MM.1S (cell line): ENCODE data around the gene ZNF263.
A peak's percentile ranks its signal among the peaks of the same experiment; 100 is the strongest.

Source experiments
- DNase-seq: peaks from one replicate; pipeline ENCODE4 v3.0.0-alpha.2; 2015
- H2AFZ ChIP-seq: fragments of 300-600 bp; sonication (generic); 2 replicates; pipeline ENCODE4 v1.6.0; 2016; ENCODE audit warnings: antibody characterized with exemption, low read length
- H3F3A ChIP-seq: fragments of 300-600 bp; sonication (generic); 2 replicates; pipeline ENCODE4 v1.6.1; 2016; ENCODE audit warnings: mild to moderate bottlenecking, antibody characterized with exemption, low read length, moderate library complexity, mixed read lengths; ENCODE audit not compliant: insufficient read depth
- H3K27ac ChIP-seq: fragments of 300-600 bp; sonication (generic); 2 replicates; pipeline ENCODE4 v1.5.1; 2016; ENCODE audit warnings: mild to moderate bottlenecking, low read length
- H3K27me3 ChIP-seq: fragments of 300-600 bp; sonication (generic); replicated peaks from 2 replicates; pipeline ENCODE4 v1.6.0; 2016; ENCODE audit warnings: low read length; ENCODE audit not compliant: insufficient read depth
- H3K36me3 ChIP-seq: fragments of 300-600 bp; sonication (generic); replicated peaks from 2 replicates; pipeline ENCODE4 v1.6.1; 2016; ENCODE audit warnings: mild to moderate bottlenecking, low read length, mixed read lengths; ENCODE audit not compliant: insufficient read depth
- H3K4me1 ChIP-seq: fragments of 300-600 bp; sonication (generic); 2 replicates; pipeline ENCODE4 v1.6.1; 2016; ENCODE audit warnings: low read length, mixed read lengths
- H3K4me2 ChIP-seq: fragments of 300-600 bp; sonication (generic); 2 replicates; pipeline ENCODE4 v1.6.0; 2016; ENCODE audit warnings: low read depth, low read length
- H3K4me3 ChIP-seq: fragments of 300-600 bp; sonication (generic); 2 replicates; pipeline ENCODE4 v1.5.1; 2016; ENCODE audit warnings: low read length, mixed read lengths
- H3K79me2 ChIP-seq: fragments of 300-600 bp; sonication (generic); 2 replicates; pipeline ENCODE4 v1.6.1; 2016; ENCODE audit warnings: mixed run types, low read length, mixed read lengths
- H3K9ac ChIP-seq: fragments of 300-600 bp; sonication (generic); 2 replicates; pipeline ENCODE4 v1.6.1; 2016; ENCODE audit warnings: low read length, mixed read lengths
- H3K9me2 ChIP-seq: fragments of 300-600 bp; sonication (generic); replicated peaks from 2 replicates; pipeline ENCODE4 v1.6.1; 2016; ENCODE audit warnings: mild to moderate bottlenecking, low read length, mixed read lengths; ENCODE audit not compliant: insufficient read depth
- H3K9me3 ChIP-seq: fragments of 300-600 bp; sonication (generic); replicated peaks from 2 replicates; pipeline ENCODE4 v1.6.1; 2016; ENCODE audit warnings: mild to moderate bottlenecking, low read length, mixed read lengths; ENCODE audit not compliant: insufficient read depth
- H4K20me1 ChIP-seq: fragments of 300-600 bp; sonication (generic); 2 replicates; pipeline ENCODE4 v1.6.1; 2016; ENCODE audit warnings: mild to moderate bottlenecking, low read length, moderate library complexity, mixed read lengths; ENCODE audit not compliant: insufficient read depth
- EZH2 ChIP-seq: fragments of 300-600 bp; sonication (generic); optimal IDR thresholded peaks from 2 replicates; pipeline ENCODE3; 2017; ENCODE audit warnings: low read depth, mild to moderate bottlenecking, antibody characterized with exemption, low read length, mixed read lengths
- EZH2phosphoT487 ChIP-seq: fragments of 300-600 bp; sonication (generic); IDR thresholded peaks from 2 replicates; pipeline ENCODE4 v1.6.1; 2018; ENCODE audit warnings: antibody characterized with exemption, low read length
- TF ChIP-seq, protein P1 (sequence below): fragments of 300-600 bp; sonication (generic); IDR thresholded peaks from 2 replicates; pipeline ENCODE4 v1.5.1; 2016; ENCODE audit warnings: antibody characterized with exemption, low read length, mixed read lengths

The ZNF263 gene

DNA sequence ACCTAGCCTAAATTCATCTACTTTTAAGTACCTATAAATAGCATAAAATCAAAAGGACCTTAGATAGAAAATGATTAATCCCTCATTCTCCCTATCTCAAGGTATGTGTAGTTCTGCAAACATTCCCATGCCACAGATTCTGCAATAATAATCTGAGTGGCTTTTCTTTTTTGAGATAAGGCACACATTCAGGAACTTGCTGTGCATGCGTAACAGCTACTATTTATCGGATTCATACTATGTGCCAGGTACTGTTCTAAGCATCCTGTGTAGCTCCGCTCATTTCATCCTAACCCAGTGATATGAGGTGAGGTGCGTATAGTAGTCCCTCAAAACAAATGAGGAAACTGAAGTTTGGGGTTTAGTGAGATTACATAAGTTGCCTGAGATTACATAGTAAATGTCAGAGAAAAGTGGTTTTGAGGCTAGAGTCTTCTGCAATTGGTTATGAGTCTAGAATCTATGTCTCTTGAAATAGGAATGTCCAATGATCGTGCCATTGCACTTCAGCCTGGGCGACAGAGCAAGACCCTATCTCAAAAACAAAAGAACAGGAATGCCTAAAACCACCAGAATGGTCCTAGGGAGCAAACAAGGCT lies 2.0 kb upstream of the ZNF263 start:
- Histone ChIP-seq H3K27ac (no peak overlapping the region), H2AFZ (no peak overlapping the region)

DNA sequence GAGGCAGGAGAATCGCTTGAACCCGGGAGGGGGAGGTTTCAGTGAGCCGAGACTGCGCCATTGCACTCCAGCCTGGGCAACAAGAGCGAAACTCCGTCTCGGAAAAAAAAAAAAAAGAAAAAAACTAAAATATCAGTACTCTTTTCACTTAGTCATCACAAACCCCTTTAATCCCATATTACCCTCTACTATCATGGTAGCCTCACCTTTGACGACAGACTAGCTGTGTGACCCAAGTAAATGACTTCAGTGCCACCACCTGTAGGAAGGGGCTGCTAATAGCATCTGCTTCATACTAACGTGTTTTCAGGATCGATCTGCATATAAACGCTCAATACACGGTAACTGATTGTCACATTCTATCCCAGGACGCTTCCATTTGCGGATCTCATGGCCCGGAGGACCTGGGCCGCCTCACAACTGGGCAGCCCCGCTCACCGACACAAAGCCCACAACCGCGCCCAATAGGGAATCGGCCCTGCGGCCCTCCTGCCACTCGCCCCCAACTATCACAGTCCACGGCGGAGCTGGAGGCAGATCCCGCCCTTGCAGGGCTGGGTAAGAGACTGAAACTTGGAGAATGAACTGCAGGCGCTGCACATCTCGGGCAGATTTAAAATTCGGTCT lies 1.1 kb upstream of the ZNF263 start:
- H3K4me2 ChIP-seq, result peak overlapping the region; percentile 92
- no peaks in the 10 kb centered on the region for H3F3A ChIP-seq
- no peak for TF ChIP-seq EZH2
- TF ChIP-seq EZH2phosphoT487, result no peak
- TF ChIP-seq, protein P1, sequence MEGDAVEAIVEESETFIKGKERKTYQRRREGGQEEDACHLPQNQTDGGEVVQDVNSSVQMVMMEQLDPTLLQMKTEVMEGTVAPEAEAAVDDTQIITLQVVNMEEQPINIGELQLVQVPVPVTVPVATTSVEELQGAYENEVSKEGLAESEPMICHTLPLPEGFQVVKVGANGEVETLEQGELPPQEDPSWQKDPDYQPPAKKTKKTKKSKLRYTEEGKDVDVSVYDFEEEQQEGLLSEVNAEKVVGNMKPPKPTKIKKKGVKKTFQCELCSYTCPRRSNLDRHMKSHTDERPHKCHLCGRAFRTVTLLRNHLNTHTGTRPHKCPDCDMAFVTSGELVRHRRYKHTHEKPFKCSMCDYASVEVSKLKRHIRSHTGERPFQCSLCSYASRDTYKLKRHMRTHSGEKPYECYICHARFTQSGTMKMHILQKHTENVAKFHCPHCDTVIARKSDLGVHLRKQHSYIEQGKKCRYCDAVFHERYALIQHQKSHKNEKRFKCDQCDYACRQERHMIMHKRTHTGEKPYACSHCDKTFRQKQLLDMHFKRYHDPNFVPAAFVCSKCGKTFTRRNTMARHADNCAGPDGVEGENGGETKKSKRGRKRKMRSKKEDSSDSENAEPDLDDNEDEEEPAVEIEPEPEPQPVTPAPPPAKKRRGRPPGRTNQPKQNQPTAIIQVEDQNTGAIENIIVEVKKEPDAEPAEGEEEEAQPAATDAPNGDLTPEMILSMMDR, result no peak
- peak overlapping the region; percentile 83 for H2AFZ ChIP-seq
- no peaks in the 10 kb centered on the region for H4K20me1 ChIP-seq
- H3K9me2 ChIP-seq, result no peaks in the 10 kb centered on the region
- peak overlapping the region; percentile 90; the same call in 1 of the 2 replicates for H3K27ac ChIP-seq
- peaks cover 29% of the 10 kb centered on the region for H3K79me2 ChIP-seq
- H3K4me3 ChIP-seq, result peak overlapping the region; percentile 74
- peaks cover 10% of the 10 kb centered on the region for H3K36me3 ChIP-seq
- no peaks in the 10 kb centered on the region for H3K9me3 ChIP-seq
- H3K4me1 ChIP-seq, result no peaks in the 10 kb centered on the region
- peak overlapping the region; percentile 80 for H3K9ac ChIP-seq
- no peak for DNase-seq
- H3K27me3 ChIP-seq, result peaks cover 16% of the 10 kb centered on the region; the same call in 1 of the 2 replicates

More for the DNA sequence above, 2.0 kb upstream of the ZNF263 start:
- Histone ChIP-seq H3K27me3 (peaks cover 25% of the 10 kb centered on the region; the same call in 1 of the 2 replicates), H4K20me1 (no peaks in the 10 kb centered on the region), H3K9me3 (no peaks in the 10 kb centered on the region), H3K79me2 (peaks cover 28% of the 10 kb centered on the region), H3K4me3 (no peak overlapping the region), H3K9ac (no peak overlapping the region), H3K9me2 (no peaks in the 10 kb centered on the region), H3K36me3 (peaks cover 7% of the 10 kb centered on the region), H3K4me2 (no peak overlapping the region), H3K4me1 (no peaks in the 10 kb centered on the region), H3F3A (no peaks in the 10 kb centered on the region)
- no peak for TF ChIP-seq EZH2
- TF ChIP-seq, protein P1, result no peak
- TF ChIP-seq EZH2phosphoT487, result no peak
- DNase-seq, result no peak

DNA sequence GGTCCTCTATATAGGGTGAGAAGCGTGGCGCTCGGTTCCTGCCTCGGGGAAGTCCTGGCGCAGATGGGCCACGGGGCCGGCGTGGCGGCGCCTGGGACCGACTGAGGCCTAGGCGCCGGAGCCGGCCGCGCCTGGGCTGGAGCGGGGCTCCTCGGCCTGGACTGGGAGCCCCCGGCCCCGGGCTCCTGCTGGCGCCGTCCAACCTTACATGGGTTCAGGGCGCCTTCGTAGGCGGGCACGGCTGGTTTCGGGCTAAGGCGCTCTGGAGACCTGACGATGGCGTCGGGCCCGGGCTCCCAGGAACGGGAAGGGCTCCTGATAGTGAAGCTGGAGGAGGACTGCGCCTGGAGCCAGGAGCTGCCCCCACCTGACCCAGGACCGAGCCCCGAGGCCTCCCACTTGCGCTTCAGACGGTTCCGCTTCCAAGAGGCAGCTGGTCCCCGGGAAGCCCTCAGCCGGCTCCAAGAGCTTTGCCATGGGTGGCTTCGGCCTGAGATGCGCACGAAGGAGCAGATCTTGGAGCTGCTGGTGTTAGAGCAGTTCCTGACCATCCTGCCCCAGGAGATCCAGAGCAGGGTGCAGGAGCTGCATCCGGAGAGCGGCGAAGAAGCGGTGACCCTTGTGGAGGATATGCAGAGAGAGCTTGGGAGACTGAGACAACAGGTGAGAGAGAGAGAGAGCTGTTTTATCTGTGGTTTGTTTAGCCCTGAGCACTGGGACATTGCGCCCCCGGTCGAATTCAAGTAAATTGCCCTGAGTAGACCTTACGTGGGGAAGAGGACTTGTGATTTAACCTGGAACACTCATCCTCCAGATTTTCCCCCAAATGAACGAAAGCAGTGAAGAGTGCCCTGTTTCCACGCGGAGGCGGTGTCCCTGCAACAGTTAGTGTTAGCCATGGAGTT lies 504 bp downstream of the ZNF263 start:
- Histone ChIP-seq H2AFZ (peak overlapping the region; percentile 83), H3K27ac (peak overlapping the region; percentile 90; the same call in 1 of the 2 replicates), H3K79me2 (peaks cover 29% of the 10 kb centered on the region), H3K27me3 (0 out of 2 replicates have a peak, but pooled peaks cover 4% of the 10 kb centered on the region), H4K20me1 (no peaks in the 10 kb centered on the region), H3K9me2 (no peaks in the 10 kb centered on the region), H3K4me1 (no peaks in the 10 kb centered on the region), H3K9me3 (no peaks in the 10 kb centered on the region), H3F3A (no peaks in the 10 kb centered on the region), H3K9ac (peak overlapping the region; percentile 80), H3K4me3 (peak overlapping the region; percentile 74), H3K4me2 (peak overlapping the region; percentile 92), H3K36me3 (peaks cover 11% of the 10 kb centered on the region)
- DNase-seq, result no peak
- TF ChIP-seq EZH2phosphoT487 (no peak), EZH2 (no peak)
- TF ChIP-seq, protein P1, result no peak
